Mucosa of gallbladder (tissue), 1 donor: ENCODE data around the gene MYL3. TPM values are rescaled to one million over a fixed set of nuclear protein-coding genes. Genes with fewer than 3 reads are reported as not detected.

Source experiments
- DNase-seq: peaks from one replicate; pipeline ENCODE4 v3.0.0-alpha.2; 2020; ENCODE audit warnings: low spot score
- total RNA-seq: library from RNA; stranded (reverse); gene quantifications from one replicate; pipeline ENCODE4 v1.2.1, GENCODE V29; 2021
- donor health status: DM: no; HTN: no; CAD: no.

MYL3 gene
- total RNA-seq, 1 donor from 2014 or later = 1.8 TPM

DNA sequence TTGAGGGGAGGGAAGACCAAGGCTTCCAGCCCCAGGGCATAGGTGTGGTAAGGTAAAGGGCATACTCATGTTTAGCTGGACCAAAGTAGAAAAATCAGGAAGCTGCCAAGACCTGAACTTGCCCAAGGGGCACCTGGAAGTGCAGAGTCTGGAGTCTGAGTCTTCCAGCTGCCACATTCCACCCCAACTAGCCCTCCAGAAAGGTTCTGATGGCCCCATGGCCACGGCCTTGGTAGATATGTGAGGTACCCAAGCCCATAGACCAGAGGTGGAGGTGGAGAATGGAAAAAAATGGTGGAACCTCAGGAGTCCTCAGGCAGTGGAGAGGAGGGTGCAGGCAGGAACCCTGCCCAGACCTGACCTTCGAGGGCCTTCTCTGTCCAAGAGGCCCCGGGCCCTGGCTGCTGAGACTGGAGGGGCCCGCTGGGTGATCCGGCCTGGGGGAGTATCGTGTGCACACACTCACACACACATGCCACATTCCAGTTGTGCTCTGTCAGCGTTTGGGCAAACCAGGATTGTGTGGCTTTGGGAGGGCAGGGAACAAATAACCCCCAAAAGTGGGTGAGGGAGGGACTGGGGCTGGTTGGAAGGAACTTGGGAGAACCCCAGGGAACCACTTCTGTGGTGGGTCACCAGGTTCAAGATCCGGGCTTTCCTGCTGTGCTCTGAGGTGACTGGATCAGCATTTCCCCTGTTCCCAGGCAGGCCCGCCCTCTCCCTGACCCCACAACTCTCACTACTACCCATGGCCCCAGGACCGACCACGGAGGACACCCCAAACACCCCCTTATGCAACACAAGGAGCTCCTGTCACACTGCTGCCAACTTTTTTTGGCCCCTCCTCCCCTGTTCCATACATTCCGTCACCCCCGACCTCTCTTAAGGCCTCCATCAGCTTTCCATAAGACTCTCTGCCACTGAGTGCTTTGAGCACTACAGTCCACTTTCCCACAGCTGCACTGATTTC lies 11.6 kb downstream of the MYL3 start:
- DNase-seq = no peak

GRCh38 chr3:46850468-46850779 lies 12.8 kb downstream of the MYL3 start:
- no peak for DNase-seq

DNA sequence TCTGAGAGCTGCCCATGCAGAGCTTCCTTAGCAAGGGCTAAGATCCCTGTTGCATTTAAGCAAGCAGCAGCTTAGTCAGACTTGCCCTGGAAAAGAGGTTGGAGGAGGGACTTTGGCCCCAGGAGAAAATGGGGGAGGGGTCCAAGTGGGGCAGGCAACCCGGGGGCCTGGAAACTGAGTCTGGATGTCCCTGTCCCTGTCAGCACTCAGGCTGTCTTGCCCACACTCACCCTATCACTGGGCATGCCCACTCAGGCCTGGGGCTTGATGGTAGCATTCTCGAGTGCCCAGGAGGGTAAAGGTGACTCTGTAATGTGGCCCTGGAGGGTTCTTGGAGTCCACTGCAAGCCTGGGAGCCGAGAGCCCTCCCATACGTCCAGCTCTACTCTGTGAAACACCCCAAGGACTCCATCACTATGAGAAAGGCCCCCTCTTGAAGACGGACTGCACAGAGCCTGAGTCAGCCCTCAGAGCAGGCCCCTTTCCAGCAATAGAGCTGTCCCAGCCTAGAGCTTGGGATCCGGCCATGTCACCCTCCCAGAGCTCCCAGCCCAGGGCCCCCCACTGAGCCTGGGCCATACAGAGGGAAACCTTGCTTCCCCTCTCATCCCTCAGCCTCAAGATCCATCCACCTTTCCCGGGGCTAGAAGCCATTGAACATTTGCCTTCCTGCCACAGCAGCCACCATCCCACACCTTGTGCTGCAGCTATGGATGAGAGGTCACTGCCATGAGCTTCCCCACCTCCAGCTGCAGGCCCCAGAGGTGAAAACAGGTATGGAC lies 13.4 kb downstream of the MYL3 start:
- DNase-seq = no peak

DNA sequence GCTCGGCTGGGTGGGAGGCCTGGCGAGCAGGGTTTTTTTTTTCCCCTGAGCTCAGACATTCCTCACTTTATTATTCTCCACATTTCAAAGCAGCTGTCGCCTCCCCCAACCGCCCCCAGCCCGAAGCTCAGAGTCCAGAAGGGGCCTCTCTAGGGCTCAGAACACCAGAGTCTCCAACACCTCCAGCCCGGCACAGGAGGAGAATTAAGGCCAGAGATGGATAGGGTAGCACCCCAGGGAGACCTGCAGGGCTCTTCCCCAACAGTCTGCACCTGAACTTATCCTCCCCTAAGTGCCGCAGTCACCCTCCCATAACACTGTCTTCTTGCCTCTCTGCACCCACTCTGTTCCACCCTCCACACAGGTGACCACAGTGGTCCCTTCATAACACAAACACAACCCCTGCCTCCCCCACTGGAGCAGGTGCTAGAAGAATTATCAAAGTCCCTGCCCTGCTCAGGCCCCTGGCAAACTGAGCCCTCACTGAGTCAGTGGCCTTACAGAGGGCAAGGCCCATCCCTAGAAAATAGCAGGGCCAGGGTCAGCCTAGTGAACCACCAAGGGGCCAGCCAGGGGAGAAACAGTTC lies 14.1 kb downstream of the MYL3 start:
- no peak for DNase-seq

DNA sequence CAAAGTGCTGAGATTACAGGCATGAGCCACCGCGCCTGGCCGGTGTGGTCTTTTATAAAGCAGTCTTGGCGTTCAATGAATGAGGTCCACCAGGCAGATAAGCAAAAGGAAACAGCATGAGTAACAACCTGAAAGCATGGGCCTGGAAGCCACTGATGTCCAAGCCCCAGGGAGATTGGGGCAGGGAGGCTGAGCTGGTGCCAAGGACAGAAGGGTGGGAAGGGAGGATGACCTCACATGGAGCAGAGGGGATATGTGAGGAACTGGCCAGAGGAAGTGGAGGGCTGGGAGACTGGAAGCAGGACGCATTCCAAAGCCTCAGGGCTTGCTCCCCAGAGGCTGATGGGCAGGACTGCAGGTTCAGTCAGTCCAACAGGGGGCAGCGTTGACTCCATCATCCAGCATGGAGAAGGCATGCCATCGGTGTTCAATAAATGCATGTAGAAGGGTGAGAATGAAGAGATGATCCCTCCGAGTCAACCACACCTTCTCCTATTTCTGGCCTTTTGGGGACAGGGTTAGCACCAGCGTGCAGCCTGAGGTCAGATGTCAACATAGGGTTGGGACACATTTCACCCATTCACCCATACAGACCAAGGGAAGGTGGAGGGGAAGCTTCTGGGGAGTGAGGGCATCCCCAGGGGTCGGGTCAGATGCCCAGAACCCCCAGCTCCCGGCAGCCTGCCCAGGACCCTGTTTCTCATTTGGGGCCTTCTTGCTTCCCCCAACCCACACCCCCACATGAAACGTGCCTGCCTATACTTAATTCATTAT lies 14.8 kb downstream of the MYL3 start:
- no peak for DNase-seq

DNA sequence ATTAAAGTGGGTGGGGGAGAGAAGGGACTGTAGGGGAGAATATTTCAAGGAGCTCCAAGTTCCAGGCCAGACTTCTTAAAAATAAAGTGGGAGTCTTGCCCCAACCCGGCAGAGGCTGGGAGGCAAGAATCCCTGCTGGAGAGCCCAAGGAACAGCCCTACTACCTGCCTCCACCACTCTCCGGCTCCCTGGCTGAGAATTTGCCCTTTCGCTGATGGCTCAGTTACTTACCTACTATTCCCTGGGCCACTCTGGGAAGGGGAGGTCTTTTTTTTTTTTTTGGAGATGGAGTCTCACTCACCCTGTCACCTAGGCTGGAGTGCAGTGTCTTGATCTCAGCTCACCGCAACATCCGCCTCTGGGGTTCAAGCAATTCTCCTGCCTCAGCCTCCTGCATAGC lies 15.5 kb downstream of the MYL3 start:
- DNase-seq = no peak

GRCh38 chr3:46846624-46847542 lies 16.4 kb downstream of the MYL3 start:
- no peak for DNase-seq

DNA sequence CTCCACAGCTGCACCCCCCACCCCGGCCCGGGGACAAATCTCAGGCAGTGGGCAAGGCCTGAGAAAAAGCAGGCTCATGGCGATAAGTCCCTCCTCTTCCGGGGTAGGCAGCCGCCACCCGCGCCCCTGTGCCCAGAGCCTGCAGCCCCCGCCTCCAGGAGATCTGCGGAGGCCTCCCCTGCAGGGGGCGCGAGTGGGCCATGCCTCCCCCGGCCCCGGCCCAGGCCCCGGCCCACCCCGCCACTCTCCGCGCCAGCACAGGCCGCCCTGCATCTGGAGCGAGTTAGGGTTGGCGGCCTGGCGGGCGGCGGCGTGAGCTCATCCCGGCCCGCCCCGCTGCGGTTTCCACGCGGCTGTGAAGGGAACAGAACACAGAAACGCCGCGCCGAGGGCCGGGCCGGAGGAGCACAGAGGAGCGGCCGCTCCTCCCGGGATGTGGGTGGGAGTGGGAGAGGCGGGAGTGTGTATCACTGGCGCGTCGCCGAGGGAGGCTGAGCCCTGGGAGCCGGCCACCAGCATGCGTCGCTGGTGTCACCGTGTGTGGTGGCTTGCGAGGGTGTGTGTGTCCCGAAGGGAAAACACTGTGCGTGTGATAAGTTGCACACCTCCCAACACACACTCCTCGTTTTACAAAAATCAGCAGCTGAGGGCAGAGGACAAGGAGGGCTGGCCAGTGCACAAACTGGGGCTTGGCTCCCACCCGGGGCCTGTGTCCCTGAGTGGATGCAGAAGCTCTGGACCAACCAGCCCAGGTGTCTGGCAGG lies 17.2 kb downstream of the MYL3 start:
- peak; percentile 61 for DNase-seq

GRCh38 chr3:46845397-46845859 lies 17.8 kb downstream of the MYL3 start:
- DNase-seq = peak; percentile 32

DNA sequence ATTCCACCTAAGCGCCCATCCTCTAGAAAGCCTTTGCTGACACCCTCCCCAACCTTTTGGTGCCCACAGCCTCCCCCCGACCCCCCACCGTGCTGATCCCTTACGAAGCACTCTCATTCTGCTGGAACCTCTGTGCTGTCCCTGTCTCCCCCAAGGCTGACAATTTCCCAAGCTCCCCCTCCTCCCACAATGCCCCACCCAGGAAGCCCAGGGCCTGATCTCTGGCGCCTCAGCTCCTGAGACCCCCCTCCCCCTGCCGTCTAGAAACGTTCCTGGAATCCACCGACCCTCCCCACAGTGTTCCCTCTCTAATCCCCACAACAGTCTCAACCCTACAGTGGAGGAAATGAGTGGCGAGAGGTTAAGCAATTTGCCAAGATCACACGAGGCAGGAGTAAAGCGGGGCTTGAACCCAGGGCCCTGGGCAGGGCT lies 18.3 kb downstream of the MYL3 start:
- no peak for DNase-seq

- DNase-seq = no peak
These were observed 18.8 kb downstream of the MYL3 start for GRCh38 chr3:46844397-46844796.

DNA sequence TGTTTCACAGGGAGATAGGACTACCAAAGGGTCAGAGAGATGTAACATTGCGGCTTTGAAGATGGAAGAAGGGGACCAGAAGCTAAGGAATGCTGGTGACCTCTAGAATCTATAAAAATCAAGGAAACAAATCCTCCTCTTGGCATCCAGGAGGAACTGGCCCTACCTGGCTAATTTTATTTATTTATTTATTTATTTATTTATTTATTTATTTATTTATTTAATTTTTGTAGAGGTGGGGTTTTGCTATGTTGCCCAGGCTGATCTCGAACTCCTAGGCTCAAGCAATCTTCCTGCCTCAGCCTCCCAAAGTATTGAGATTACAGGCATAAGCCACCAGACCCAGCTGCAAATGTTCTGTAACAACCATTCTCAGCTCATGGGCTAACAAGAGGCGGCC lies 19.7 kb downstream of the MYL3 start:
- DNase-seq = no peak

DNA sequence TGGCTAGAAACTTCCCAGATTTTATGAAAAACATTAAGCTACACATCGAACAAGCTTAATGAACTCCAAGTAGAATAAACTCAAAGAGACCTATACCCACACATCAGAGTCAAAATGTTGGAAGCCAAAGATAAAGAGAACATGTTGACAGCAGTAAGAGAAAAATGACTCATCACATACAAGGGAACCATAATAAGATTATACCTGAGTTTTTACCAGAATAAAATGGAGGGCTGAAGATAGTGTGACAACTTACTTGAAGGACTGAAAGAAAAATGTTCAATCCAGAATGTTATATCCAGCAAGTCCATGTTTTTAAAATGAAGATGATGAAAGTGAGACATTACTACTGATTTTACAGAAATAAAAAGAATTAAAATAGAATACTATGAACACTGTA lies 22.8 kb downstream of the MYL3 start:
- no peak for DNase-seq

GRCh38 chr3:46838301-46838700 lies 24.9 kb downstream of the MYL3 start:
- DNase-seq = no peak

DNA sequence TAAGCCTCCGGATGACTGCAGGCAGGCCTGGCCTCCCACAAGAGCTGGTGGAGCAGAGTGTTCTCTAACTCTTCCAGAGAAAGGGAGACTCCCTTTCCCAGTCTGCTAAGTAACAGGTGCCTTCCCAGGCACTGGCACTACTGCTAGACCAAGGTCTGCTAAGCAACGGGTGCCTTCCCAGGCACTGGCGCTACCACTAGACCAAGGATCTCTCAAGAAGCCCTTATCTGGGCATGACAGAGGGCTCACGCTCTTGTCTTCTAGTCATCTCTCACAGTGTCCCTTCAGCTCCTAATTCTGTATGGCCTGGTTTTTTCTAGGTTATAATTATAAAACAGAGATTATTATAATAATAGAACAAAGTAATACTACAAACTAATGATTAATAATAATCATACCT lies 27.8 kb downstream of the MYL3 start:
- DNase-seq = no peak

DNA sequence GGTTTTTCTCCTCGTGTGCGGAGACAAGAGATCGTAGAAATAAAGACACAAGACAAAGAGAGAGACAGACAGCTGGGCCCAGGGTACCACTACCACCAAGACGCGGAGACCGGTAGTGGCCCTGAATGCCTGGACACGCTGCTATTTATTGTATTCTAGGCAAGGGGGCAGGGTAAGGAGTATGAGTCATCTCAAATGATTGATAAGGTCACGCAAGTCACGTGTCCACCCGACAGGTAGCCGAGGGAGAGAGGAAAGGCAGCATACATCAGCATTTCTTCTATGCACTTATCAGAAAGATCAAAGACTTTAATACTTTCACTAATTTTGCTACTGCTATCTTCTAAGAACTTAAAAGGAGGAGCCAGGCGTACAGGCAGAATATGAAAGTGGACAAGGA lies 28.2 kb downstream of the MYL3 start:
- no peak for DNase-seq

DNA sequence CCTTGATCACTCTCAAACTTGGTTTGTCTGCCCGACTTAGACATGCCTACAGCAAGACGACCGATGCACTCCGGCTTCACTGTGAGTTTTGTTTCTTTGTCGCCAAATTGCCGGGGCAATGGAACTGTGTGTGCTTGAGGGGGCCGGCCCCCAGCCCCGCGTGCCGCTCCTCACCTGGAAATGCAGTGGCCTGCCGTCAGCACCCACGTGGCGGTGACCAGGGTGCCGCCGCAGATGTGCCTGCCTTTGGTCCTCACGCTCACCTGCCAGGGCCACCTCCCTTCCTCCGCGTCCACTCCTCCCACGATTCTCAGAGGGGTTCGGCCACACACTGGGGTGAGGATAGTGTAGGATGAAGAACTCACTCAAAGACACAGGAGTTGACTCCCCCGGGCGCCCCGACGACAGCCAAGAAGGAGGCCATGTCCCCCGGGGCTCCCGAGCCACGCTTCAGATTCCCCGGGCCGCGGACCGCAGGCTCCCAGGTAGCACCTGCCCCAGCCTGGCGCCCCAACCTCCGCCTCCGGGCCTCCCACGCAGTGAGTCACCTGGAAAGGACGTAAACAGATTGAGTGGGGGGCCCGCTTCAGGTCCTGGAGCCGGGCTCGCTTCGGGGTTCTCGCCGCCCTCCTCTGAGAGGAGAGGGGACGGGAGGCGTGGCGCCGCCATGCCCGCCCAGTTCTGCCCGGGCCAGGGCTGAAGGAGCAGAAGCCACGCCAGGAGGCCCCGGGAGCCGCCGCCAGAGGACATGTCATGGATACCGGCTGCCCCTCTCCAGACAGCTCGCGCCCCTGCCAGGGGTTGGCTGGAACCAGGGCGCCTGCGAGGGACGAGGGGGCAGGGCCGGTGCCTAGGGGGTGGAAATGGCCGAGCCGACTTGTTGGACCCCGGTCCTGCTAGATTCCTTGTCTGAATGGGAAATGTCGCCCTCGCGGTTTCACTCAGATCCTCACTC lies 29.6 kb downstream of the MYL3 start:
- no peak for DNase-seq

- no peak for DNase-seq
These were observed 31.4 kb downstream of the MYL3 start for GRCh38 chr3:46831841-46832240.

DNA sequence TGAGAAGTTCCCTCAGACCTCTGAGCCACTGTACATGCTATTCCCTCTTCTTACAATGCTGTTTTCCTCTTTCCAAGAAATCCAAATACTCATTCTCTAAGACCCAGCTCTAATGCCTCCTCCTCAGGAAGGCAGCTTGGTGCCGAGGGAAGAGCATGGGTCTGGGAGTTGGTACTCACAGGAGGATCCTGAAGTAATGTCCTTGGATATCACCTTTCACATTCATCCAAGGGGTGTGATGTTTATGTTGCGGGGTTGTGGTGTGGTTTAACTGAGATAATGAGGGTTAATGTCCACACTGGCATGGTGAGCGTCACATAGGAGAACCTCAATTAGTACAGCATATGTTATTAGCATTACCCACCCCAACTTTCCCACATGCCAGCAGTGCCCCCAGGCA lies 31.9 kb downstream of the MYL3 start:
- DNase-seq = no peak
